Measurements from ENCODE around the gene FBLN7.
A peak's percentile ranks its signal among the peaks of the same experiment; 100 is the strongest.
"Not testable (repeated sequence)": the region's sequence is repeated elsewhere in the genome, so short reads cannot be mapped to it uniquely, and the experiment has no call there.

FBLN7 gene

GRCh38 chr2:112129060-112129459, 9.1 kb upstream of the FBLN7 start:
- H3K27me3 Mint-ChIP-seq = no peaks in the 10 kb centered on the region
- peaks cover 6% of the 10 kb centered on the region for H3K4me1 Mint-ChIP-seq
- H3K36me3 Mint-ChIP-seq (ENCODE audit: insufficient read depth) = peaks cover 3% of the 10 kb centered on the region
- H3K4me3 Mint-ChIP-seq = no peak overlapping the region
- H3K27ac Mint-ChIP-seq (ENCODE audit: low read depth) = no peak overlapping the region
- H3K9me3 Mint-ChIP-seq = peaks cover 6% of the 10 kb centered on the region
- ATAC-seq (replicated peaks; ENCODE audit: extremely low read depth, poor library complexity, severe bottlenecking) (no peak), DNase-seq (ENCODE audit: low spot score in 2 of 2) (no peak)

- Mint-ChIP-seq H3K36me3 (ENCODE audit: insufficient read depth) (peaks cover under 1% of the 10 kb centered on the region), H3K27ac (ENCODE audit: low read depth) (no peak overlapping the region), H3K4me1 (peaks cover 6% of the 10 kb centered on the region), H3K27me3 (peaks cover 20% of the 10 kb centered on the region), H3K9me3 (peaks cover 6% of the 10 kb centered on the region), H3K4me3 (no peak overlapping the region)
- DNase-seq (ENCODE audit: low spot score in 2 of 2) (no peak), ATAC-seq (replicated peaks; ENCODE audit: extremely low read depth, poor library complexity, severe bottlenecking) (no peak)
These were observed 4.8 kb upstream of the FBLN7 start for GRCh38 chr2:112133344-112133743.

DNA sequence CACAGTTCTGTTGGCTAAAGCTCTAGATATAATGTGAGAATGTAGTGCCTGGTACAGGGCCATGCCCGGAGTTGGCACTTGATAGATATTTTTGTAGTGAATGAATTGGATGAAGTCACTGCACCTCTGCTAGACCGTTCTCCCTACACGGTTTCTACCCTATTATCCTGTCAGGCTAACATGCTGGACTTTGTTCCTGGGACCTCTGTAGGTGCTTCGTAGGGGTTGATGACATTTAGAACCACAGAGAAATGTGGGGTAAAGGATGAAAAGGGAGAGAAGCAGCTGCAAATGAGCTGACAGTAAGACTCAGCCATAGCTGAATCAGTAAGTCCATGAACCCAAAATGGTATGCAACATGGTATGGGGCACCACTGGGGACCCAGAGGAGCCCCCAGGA, 4.1 kb upstream of the FBLN7 start:
- no peak for DNase-seq (ENCODE audit: low spot score in 2 of 2)
- Mint-ChIP-seq H3K4me1 (peaks cover 6% of the 10 kb centered on the region), H3K36me3 (ENCODE audit: insufficient read depth) (no peaks in the 10 kb centered on the region), H3K27ac (ENCODE audit: low read depth) (no peak overlapping the region), H3K4me3 (no peak overlapping the region), H3K9me3 (peaks cover 6% of the 10 kb centered on the region), H3K27me3 (peaks cover 20% of the 10 kb centered on the region)
- ATAC-seq (replicated peaks; ENCODE audit: extremely low read depth, poor library complexity, severe bottlenecking) = no peak

DNA sequence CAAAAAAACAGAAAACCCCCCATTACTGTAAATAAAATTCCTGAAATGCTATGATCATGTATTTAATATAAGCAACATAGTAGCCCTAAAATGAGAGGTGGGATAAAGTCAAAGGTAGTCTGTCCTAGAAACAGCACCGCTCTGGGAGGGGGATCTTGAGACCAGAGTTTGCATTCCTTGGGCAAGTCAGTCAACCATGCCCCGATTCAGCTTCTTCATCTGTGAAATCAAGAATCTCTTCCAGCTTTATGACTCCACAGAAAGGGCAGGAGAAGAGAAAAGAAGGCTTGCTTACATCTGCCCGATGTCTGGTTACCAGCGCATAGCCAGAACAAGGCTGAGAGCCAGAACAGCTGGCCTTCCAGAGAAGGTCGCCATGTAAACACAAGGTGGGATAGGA, 2.1 kb upstream of the FBLN7 start:
- H3K4me1 Mint-ChIP-seq = peaks cover 6% of the 10 kb centered on the region
- ATAC-seq (replicated peaks; ENCODE audit: extremely low read depth, poor library complexity, severe bottlenecking) = no peak
- H3K27me3 Mint-ChIP-seq = peaks cover 30% of the 10 kb centered on the region
- no peak overlapping the region for H3K4me3 Mint-ChIP-seq
- H3K36me3 Mint-ChIP-seq (ENCODE audit: insufficient read depth) = no peaks in the 10 kb centered on the region
- H3K9me3 Mint-ChIP-seq = peaks cover 6% of the 10 kb centered on the region
- DNase-seq (ENCODE audit: low spot score in 2 of 2) = no peak
- no peak overlapping the region for H3K27ac Mint-ChIP-seq (ENCODE audit: low read depth)

- peaks cover 3% of the 10 kb centered on the region for H3K4me1 Mint-ChIP-seq
- peaks cover 3% of the 10 kb centered on the region for H3K9me3 Mint-ChIP-seq
- no peak for ATAC-seq (replicated peaks; ENCODE audit: extremely low read depth, poor library complexity, severe bottlenecking)
These were observed 548 bp upstream of the FBLN7 start for GRCh38 chr2:112137516-112138158.

GRCh38 chr2:112139033-112139614, 939 bp downstream of the FBLN7 start:
- H3K4me1 Mint-ChIP-seq; H3K4me3 Mint-ChIP-seq; H3K9me3 Mint-ChIP-seq; DNase-seq (ENCODE audit: low spot score in 2 of 2); H3K36me3 Mint-ChIP-seq (ENCODE audit: insufficient read depth); ATAC-seq (replicated peaks; ENCODE audit: extremely low read depth, poor library complexity, severe bottlenecking); H3K27ac Mint-ChIP-seq (ENCODE audit: low read depth): not testable (repeated sequence)
- peaks cover 40% of the 10 kb centered on the region for H3K27me3 Mint-ChIP-seq

More at GRCh38 chr2:112137516-112138158, 548 bp upstream of the FBLN7 start:
- no peak for DNase-seq (ENCODE audit: low spot score in 2 of 2)
- Mint-ChIP-seq H3K4me3 (peak overlapping the region; percentile 46), H3K27me3 (peaks cover 40% of the 10 kb centered on the region), H3K36me3 (ENCODE audit: insufficient read depth) (no peaks in the 10 kb centered on the region), H3K27ac (ENCODE audit: low read depth) (no peak overlapping the region)

DNA sequence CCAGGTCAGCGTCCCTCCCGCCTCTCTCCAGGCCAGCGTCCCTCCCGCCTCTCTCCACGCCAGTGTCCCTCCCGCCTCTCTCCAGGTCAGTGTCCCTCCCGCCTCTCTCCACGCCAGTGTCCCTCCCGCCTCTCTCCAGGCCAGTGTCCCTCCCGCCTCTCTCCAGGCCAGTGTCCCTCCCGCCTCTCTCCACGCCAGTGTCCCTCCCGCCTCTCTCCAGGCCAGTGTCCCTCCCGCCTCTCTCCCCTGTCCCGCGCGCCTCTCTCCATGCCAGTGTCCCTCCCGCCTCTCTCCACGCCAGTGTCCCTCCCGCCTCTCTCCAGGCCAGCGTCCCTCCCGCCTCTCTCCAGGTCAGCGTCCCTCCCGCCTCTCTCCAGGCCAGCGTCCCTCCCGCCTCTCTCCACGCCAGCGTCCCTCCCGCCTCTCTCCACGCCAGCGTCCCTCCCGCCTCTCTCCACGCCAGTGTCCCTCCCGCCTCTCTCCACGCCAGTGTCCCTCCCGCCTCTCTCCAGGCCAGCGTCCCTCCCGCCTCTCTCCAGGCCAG, 1.5 kb downstream of the FBLN7 start:
- H3K36me3 Mint-ChIP-seq (ENCODE audit: insufficient read depth); DNase-seq (ENCODE audit: low spot score in 2 of 2); ATAC-seq (replicated peaks; ENCODE audit: extremely low read depth, poor library complexity, severe bottlenecking); H3K4me1 Mint-ChIP-seq; H3K27ac Mint-ChIP-seq (ENCODE audit: low read depth); H3K4me3 Mint-ChIP-seq; H3K9me3 Mint-ChIP-seq: not testable (repeated sequence)
- peaks cover 40% of the 10 kb centered on the region for H3K27me3 Mint-ChIP-seq

GRCh38 chr2:112140205-112140802, 2.1 kb downstream of the FBLN7 start:
- DNase-seq (ENCODE audit: low spot score in 2 of 2) = no peak
- Mint-ChIP-seq H3K9me3 (no peaks in the 10 kb centered on the region), H3K4me1 (no peaks in the 10 kb centered on the region), H3K27me3 (peaks cover 40% of the 10 kb centered on the region), H3K36me3 (ENCODE audit: insufficient read depth) (no peaks in the 10 kb centered on the region), H3K4me3 (no peak overlapping the region), H3K27ac (ENCODE audit: low read depth) (no peak overlapping the region)
- no peak for ATAC-seq (replicated peaks; ENCODE audit: extremely low read depth, poor library complexity, severe bottlenecking)

DNA sequence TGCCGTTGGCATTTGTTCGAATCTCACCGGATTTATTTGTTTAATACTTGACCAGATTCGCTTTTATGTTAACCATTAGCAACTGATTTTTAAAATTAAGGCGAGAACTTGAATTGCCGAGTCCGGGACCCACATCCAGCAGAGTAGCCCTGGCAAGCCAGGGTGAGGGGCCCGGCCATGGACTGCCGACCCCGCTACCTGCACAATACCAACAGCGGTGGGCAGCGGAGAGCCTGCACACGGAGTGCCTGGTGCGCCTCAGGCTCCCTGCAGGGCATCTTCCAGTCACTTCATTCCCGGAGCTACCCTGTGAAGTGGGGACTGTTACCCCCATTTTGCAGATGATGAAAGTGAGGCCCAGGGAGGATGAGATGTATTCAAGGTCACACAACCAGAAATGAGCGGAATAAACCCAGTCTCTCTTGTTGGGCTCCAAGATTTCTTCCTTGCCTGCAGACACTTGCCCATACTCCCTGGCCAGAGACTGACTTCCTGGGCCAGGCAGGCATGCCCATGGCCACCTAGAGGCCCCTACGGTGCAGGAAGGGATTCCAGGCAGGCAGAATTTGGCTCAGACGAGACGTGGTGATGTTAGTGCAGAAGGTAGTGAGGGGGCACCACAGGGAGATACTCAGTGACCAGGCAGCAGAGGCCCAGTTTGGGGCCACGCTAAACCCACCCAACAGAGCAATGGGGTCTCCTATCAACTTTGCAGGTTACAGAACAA, 2.9 kb downstream of the FBLN7 start:
- H3K27ac Mint-ChIP-seq (ENCODE audit: low read depth) = no peak overlapping the region
- H3K4me3 Mint-ChIP-seq = no peak overlapping the region
- H3K27me3 Mint-ChIP-seq = peaks cover 37% of the 10 kb centered on the region
- H3K9me3 Mint-ChIP-seq = no peaks in the 10 kb centered on the region
- ATAC-seq (replicated peaks; ENCODE audit: extremely low read depth, poor library complexity, severe bottlenecking) (no peak), DNase-seq (ENCODE audit: low spot score in 2 of 2) (no peak)
- no peaks in the 10 kb centered on the region for H3K36me3 Mint-ChIP-seq (ENCODE audit: insufficient read depth)
- no peaks in the 10 kb centered on the region for H3K4me1 Mint-ChIP-seq

GRCh38 chr2:112141626-112142007, 3.4 kb downstream of the FBLN7 start:
- ATAC-seq (replicated peaks; ENCODE audit: extremely low read depth, poor library complexity, severe bottlenecking) (no peak), DNase-seq (ENCODE audit: low spot score in 2 of 2) (no peak)
- Mint-ChIP-seq H3K9me3 (no peaks in the 10 kb centered on the region), H3K36me3 (ENCODE audit: insufficient read depth) (no peaks in the 10 kb centered on the region), H3K27ac (ENCODE audit: low read depth) (no peak overlapping the region), H3K4me1 (no peaks in the 10 kb centered on the region), H3K27me3 (peaks cover 32% of the 10 kb centered on the region), H3K4me3 (no peak overlapping the region)

- H3K4me3 Mint-ChIP-seq = no peak overlapping the region
- H3K4me1 Mint-ChIP-seq = no peaks in the 10 kb centered on the region
- no peaks in the 10 kb centered on the region for H3K9me3 Mint-ChIP-seq
- H3K36me3 Mint-ChIP-seq (ENCODE audit: insufficient read depth) = no peaks in the 10 kb centered on the region
- no peak overlapping the region for H3K27ac Mint-ChIP-seq (ENCODE audit: low read depth)
- peaks cover 32% of the 10 kb centered on the region for H3K27me3 Mint-ChIP-seq
- DNase-seq (ENCODE audit: low spot score in 2 of 2) (no peak), ATAC-seq (replicated peaks; ENCODE audit: extremely low read depth, poor library complexity, severe bottlenecking) (no peak)
These were observed 4.4 kb downstream of the FBLN7 start for GRCh38 chr2:112142525-112143078.

GRCh38 chr2:112143150-112143549, 5.0 kb downstream of the FBLN7 start:
- H3K4me3 Mint-ChIP-seq = no peak overlapping the region
- no peaks in the 10 kb centered on the region for H3K9me3 Mint-ChIP-seq
- H3K4me1 Mint-ChIP-seq = no peaks in the 10 kb centered on the region
- ATAC-seq (replicated peaks; ENCODE audit: extremely low read depth, poor library complexity, severe bottlenecking) = no peak
- no peak for DNase-seq (ENCODE audit: low spot score in 2 of 2)
- H3K36me3 Mint-ChIP-seq (ENCODE audit: insufficient read depth) = no peaks in the 10 kb centered on the region
- H3K27me3 Mint-ChIP-seq = peaks cover 34% of the 10 kb centered on the region
- no peak overlapping the region for H3K27ac Mint-ChIP-seq (ENCODE audit: low read depth)

Data from central memory CD8-positive, alpha-beta T cell (primary cell).